KMS-11 (cell line): Measurements from ENCODE around the gene ENDOG.

Experiments used
- H2AFZ ChIP-seq: fragments of 200-600 bp; sonication (generic); 2 replicates; pipeline ENCODE4 v1.6.1; 2016; ENCODE audit warnings: antibody characterized with exemption, mixed run types, low read depth
- H3K27ac ChIP-seq: fragments of 200-600 bp; sonication (generic); 2 replicates; pipeline ENCODE4 v1.6.1; 2016; ENCODE audit warnings: mild to moderate bottlenecking, mixed run types
- H3K27me3 ChIP-seq: fragments of 200-600 bp; sonication (generic); 2 replicates; pipeline ENCODE4 v1.6.1; 2017; ENCODE audit warnings: mild to moderate bottlenecking, low read depth, mixed run types, moderate library complexity; ENCODE audit not compliant: insufficient read depth
- H3K36me3 ChIP-seq: fragments of 200-600 bp; sonication (generic); 2 replicates; pipeline ENCODE4 v1.6.1; 2017; ENCODE audit warnings: mild to moderate bottlenecking, mixed run types; ENCODE audit not compliant: insufficient read depth
- H3K4me1 ChIP-seq: fragments of 200-600 bp; sonication (generic); 2 replicates; pipeline ENCODE4 v1.6.1; 2016; ENCODE audit warnings: mild to moderate bottlenecking, low read depth, mixed run types; ENCODE audit not compliant: poor library complexity, severe bottlenecking
- H3K4me2 ChIP-seq: fragments of 200-600 bp; sonication (generic); 2 replicates; pipeline ENCODE4 v1.7.0; 2016; ENCODE audit warnings: mild to moderate bottlenecking, mixed run types
- H3K4me3 ChIP-seq: fragments of 200-600 bp; sonication (generic); IDR thresholded peaks from 2 replicates; pipeline ENCODE4 v1.6.1; 2017; ENCODE audit warnings: low read depth, low read length, mixed read lengths; ENCODE audit not compliant: insufficient read depth
- H3K79me2 ChIP-seq: fragments of 200-600 bp; sonication (generic); 2 replicates; pipeline ENCODE4 v1.6.1; 2016; ENCODE audit warnings: low read depth, mixed run types; ENCODE audit not compliant: insufficient read depth
- H3K9ac ChIP-seq: fragments of 200-600 bp; sonication (generic); 2 replicates; pipeline ENCODE4 v1.6.1; 2016; ENCODE audit warnings: mild to moderate bottlenecking, mixed run types
- H4K20me1 ChIP-seq: fragments of 200-600 bp; sonication (generic); 2 replicates; pipeline ENCODE4 v1.6.1; 2016; ENCODE audit warnings: mild to moderate bottlenecking, mixed run types; ENCODE audit not compliant: insufficient read depth
- CTCF ChIP-seq: fragments of 200-600 bp; sonication (generic); conservative IDR thresholded peaks from 2 replicates; pipeline ENCODE4 v1.6.1; 2017; ENCODE audit warnings: low read depth, mild to moderate bottlenecking, antibody characterized with exemption, low read length, moderate library complexity, mixed read lengths

Gene ENDOG

DNA sequence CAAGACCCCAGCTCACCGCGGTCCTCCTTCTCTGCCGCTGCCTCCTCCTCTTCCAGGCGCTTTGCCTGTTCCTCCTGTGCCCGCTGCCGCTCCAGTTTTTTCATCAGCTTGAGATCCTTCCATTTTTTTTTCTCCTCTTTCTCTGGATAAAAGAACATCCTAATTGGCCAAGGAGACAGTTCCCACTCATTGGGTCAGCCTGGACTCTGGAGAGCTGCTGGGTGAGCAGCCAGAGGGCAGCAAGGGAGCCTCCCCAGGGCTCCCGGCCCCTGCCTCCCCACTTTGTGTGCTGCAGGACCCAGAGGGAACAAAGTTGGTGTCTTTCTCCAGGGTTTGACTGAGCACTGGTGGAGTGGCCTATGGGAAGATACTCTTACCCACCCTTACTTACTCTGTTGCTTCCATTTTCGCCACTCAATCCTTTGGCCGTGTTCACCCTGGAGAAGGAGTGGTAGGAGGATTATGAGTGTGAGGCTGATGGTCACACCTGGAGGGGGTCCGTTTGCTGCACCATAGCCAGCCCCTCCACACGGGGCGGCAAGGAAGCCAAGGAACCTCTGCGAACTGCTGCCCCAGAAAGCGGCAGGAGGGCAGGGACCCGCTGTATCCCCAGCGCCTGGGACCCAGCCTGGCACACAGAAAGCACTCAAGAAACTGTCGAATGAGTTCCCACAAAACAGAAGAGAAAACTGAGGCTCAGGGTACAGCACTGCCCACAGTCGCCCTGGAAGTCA, 10.6 kb downstream of the ENDOG start:
- Histone ChIP-seq H3K79me2 (peaks cover 19% of the 10 kb centered on the region), H4K20me1 (no peaks in the 10 kb centered on the region), H3K4me1 (no peaks in the 10 kb centered on the region), H3K4me2 (peak overlapping the region; percentile 56), H2AFZ (peak overlapping the region; percentile 84), H3K27ac (0 out of 2 replicates have a peak overlapping the region, but pooled peaks have one; percentile 20), H3K4me3 (peak overlapping the region; percentile 62), H3K9ac (peak overlapping the region; percentile 69), H3K36me3 (no peaks in the 10 kb centered on the region; the same call in 1 of the 2 replicates), H3K27me3 (no peaks in the 10 kb centered on the region)
- TF ChIP-seq CTCF = no peak

- peak within 1 kb of the TSS; percentile 69 for H3K9ac ChIP-seq
- H3K27me3 ChIP-seq = no peaks in the 10 kb centered on the region
- H2AFZ ChIP-seq = peak within 1 kb of the TSS; percentile 84
- no peaks in the 10 kb centered on the region for H4K20me1 ChIP-seq
- H3K4me3 ChIP-seq = peak within 1 kb of the TSS; percentile 62
- no peak for TF ChIP-seq CTCF
- H3K4me2 ChIP-seq = peak within 1 kb of the TSS; percentile 56
- H3K27ac ChIP-seq = peak within 1 kb of the TSS; percentile 20; the same call in 1 of the 2 replicates
- H3K79me2 ChIP-seq = peaks cover 19% of the 10 kb centered on the region
- H3K4me1 ChIP-seq = no peaks in the 10 kb centered on the region
- H3K36me3 ChIP-seq = no peaks in the 10 kb centered on the region; the same call in 1 of the 2 replicates
These were observed 11.4 kb downstream of the ENDOG start, which contains the start of gene SPOUT1 for GRCh38 chr9:128829477-128830251. Gene SPOUT1 (minus strand): TSS chr9:128829794. CDS start chr9:128829780, 14 bp downstream.

DNA sequence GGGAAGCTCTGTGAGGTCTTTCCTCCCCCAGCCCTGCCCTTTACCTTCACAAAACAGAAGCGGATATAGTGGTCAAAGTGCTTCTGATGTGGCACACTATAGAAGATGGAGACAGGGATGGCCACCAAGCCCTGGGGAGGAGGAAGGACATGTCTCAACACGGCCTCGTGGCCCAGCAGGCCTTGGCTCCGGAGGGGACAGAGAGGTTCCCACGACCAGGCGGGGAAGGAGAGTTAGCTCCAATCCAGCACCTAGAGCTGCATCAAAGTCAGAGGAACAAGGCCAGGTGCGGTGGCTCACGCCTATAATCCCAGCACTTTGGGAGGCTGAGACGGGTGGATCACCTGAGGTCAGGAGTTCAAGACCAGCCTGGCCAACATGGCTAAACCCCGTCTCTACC, 15.4 kb downstream of the ENDOG start:
- Histone ChIP-seq H4K20me1 (no peaks in the 10 kb centered on the region), H3K4me1 (no peaks in the 10 kb centered on the region), H3K79me2 (peaks cover 7% of the 10 kb centered on the region; the same call in 1 of the 2 replicates), H3K27ac (no peak overlapping the region), H3K9ac (no peak overlapping the region), H3K4me3 (no peak overlapping the region), H3K27me3 (no peaks in the 10 kb centered on the region), H2AFZ (no peak overlapping the region), H3K36me3 (no peaks in the 10 kb centered on the region), H3K4me2 (no peak overlapping the region)
- TF ChIP-seq CTCF = no peak

GRCh38 chr9:128835246-128836210, 17.2 kb downstream of the ENDOG start:
- no peak for TF ChIP-seq CTCF
- Histone ChIP-seq H3K4me1 (no peaks in the 10 kb centered on the region), H3K79me2 (no peaks in the 10 kb centered on the region), H3K27ac (no peak overlapping the region), H3K27me3 (no peaks in the 10 kb centered on the region), H4K20me1 (no peaks in the 10 kb centered on the region), H3K9ac (no peak overlapping the region), H3K4me3 (no peak overlapping the region), H3K4me2 (no peak overlapping the region), H2AFZ (no peak overlapping the region), H3K36me3 (no peaks in the 10 kb centered on the region)
